Stimulated activated CD4-positive, alpha-beta T cell treated with anti-CD3 and anti-CD28 coated beads, Interleukin-2, amount 100 ng/mL, for 48 hours (primary cell): ENCODE results near the gene DTNB.
"Not testable (repeated sequence)": the region's sequence is repeated elsewhere in the genome, so short reads cannot be mapped to it uniquely, and the experiment has no call there.

ENCODE experiments used
- DNase-seq, 2 donors: peaks; one replicate each; pipeline ENCODE4 v3.0.0-alpha.2; 2020

DTNB gene

GRCh38 chr2:25620077-25620476, 53.3 kb downstream of the DTNB start:
- DNase-seq, result no peak

- no peak for DNase-seq
These were observed 54.2 kb downstream of the DTNB start for GRCh38 chr2:25619185-25619584.

GRCh38 chr2:25618676-25619075, 54.7 kb downstream of the DTNB start:
- DNase-seq, result no peak

- no peak for DNase-seq
These were observed 55.3 kb downstream of the DTNB start for GRCh38 chr2:25617948-25618646.

- DNase-seq, result no peak
These were observed 57.5 kb downstream of the DTNB start for GRCh38 chr2:25615920-25616319.

- no peak for DNase-seq
These were observed 58.0 kb downstream of the DTNB start for GRCh38 chr2:25615386-25615785.

- no peak for DNase-seq
These were observed 58.7 kb downstream of the DTNB start for GRCh38 chr2:25614711-25615110.

GRCh38 chr2:25608718-25609117, 64.7 kb downstream of the DTNB start:
- no peak for DNase-seq

GRCh38 chr2:25606892-25607291, 66.5 kb downstream of the DTNB start:
- DNase-seq, result no peak

GRCh38 chr2:25602333-25602723, 71.0 kb downstream of the DTNB start:
- DNase-seq, result no peak

GRCh38 chr2:25601711-25602332, 71.6 kb downstream of the DTNB start:
- DNase-seq, result not testable (repeated sequence)

GRCh38 chr2:25598911-25599310, 74.5 kb downstream of the DTNB start:
- no peak for DNase-seq

- DNase-seq, result no peak
These were observed 75.0 kb downstream of the DTNB start for GRCh38 chr2:25598332-25598731.

GRCh38 chr2:25597881-25598280, 75.5 kb downstream of the DTNB start:
- DNase-seq, result no peak

GRCh38 chr2:25596516-25597244, 76.7 kb downstream of the DTNB start:
- no peak for DNase-seq

GRCh38 chr2:25595393-25595792, 78.0 kb downstream of the DTNB start:
- no peak for DNase-seq

GRCh38 chr2:25594991-25595390, 78.4 kb downstream of the DTNB start:
- DNase-seq, result no peak

- no peak for DNase-seq
These were observed 80.5 kb downstream of the DTNB start for GRCh38 chr2:25592766-25593292.

GRCh38 chr2:25590921-25591505, 82.4 kb downstream of the DTNB start:
- no peak for DNase-seq

GRCh38 chr2:25589676-25590205, 83.6 kb downstream of the DTNB start:
- no peak for DNase-seq

GRCh38 chr2:25588576-25588975, 84.8 kb downstream of the DTNB start:
- DNase-seq, result no peak

GRCh38 chr2:25587361-25587760, 86.0 kb downstream of the DTNB start:
- DNase-seq, result no peak

GRCh38 chr2:25586726-25587144, 86.6 kb downstream of the DTNB start:
- DNase-seq, result no peak
